RPMI8226 (cell line): ENCODE data around the gene ZNRF3.
"Not testable (repeated sequence)": the region's sequence is repeated elsewhere in the genome, so short reads cannot be mapped to it uniquely, and the experiment has no call there.

ENCODE experiments used
- DNase-seq: peaks from one replicate; pipeline ENCODE4 v3.0.0-alpha.2; 2015

Gene ZNRF3

DNA sequence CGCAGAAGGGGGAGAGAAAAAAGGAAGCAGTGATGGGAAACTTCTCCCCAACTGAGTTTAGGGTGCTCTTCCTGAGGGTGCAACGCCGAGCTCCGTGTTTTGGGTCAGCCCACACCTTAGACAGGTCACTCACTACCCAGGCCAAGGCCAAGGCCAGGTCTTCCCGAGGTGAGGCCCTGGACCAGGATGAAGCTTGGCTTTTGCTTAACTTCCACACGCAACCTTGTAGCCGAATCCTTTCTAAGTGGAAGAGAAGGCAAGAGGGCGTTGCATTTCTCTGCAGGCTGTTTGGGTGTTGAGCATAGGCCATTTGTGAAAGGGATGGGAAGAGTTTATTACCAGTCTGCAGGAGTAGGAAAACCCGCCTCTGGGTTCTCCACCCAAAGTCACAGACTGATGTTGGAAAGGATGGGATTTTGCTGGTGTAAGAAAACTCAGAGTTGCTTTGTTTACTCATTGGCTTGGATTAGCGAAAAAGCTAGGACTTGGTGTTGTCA is 191.0 kb downstream of the ZNRF3 start:
- DNase-seq: no peak

DNA sequence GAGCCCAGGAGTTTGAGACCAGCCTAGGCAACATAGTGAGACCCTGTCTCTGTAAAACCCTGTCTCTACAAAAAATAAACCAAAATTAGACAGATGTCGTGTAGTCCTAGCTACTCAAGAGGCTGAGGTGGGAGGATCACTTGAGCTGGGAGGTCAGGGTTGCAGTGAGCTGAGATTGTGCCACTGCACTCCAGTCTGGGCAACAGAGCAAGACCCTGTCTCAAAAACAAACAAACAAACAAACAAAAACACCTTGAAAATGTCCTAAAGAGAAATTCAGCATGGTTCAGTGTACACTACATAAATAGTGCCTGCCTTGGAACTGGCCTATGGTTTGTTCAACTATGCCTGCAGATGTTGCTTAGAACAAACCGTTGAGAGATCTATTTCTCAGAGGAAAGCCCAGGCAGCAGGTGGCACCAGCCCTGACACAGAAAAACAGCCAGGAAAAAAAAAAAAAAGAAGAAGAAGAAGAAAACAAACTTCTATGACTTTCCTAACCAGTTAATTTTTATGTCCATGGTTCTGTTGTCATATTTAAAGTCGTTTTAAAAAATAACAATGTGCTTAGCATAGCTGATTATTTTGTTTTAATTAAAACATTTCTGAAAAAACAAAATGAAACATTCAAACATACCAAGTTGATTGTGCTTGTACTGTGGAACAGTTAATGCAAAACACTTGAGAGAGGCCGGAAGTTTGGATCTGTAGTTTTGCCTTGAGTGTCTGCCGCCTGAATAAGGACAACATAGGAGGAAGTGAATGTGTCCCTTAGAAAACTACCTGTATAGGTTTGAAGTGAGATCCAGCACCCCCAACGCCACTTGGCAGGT is 194.9 kb downstream of the ZNRF3 start:
- no peak for DNase-seq

DNA sequence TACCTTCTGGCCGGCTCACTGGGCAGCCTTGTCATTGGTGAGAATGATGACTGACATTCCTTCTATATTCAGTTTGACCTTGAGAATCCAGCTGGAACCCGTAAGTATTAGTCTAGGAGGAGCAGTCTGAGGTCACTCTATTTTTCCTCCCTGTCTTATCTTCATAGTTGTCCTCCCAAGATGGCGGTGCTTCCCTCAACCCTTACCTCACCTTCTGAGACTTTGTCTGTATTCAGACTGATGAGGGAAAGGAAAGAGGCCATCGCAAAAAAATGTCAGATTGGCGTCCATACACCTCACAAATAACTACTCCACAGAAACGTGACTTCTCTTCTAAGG is 195.5 kb downstream of the ZNRF3 start:
- DNase-seq: no peak

DNA sequence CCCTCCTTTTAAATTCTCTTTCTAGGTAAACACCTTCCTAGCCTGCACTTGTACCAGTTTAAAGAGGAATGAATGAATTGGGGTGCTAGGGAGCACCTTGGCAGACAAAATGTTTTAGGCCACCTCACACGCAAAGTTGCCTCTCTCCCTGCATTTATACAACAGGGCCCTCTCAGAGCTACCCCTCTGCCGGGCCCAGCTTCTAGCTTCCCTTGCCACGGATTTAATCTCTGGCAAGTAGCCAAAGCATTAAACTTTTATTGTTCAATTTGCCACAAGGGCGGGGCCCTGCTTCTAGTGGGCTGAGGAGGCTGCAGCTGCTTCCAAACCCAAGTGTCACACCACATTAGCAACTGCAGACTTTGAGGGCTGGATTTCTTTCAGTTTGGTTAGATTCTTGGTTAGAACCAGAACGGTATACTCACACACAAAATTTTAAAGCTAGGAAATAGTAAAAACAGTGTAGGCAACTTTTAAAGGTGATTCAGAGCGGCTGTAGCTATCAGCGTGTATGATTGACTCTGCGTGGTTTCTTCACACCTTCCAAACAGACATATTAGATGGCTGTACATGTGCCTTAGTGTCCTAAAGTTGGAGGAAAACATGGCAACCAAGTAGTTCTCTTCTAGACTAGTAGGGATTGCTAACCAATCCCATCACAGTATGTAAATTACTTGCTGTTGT is 196.0 kb downstream of the ZNRF3 start:
- no peak for DNase-seq

DNA sequence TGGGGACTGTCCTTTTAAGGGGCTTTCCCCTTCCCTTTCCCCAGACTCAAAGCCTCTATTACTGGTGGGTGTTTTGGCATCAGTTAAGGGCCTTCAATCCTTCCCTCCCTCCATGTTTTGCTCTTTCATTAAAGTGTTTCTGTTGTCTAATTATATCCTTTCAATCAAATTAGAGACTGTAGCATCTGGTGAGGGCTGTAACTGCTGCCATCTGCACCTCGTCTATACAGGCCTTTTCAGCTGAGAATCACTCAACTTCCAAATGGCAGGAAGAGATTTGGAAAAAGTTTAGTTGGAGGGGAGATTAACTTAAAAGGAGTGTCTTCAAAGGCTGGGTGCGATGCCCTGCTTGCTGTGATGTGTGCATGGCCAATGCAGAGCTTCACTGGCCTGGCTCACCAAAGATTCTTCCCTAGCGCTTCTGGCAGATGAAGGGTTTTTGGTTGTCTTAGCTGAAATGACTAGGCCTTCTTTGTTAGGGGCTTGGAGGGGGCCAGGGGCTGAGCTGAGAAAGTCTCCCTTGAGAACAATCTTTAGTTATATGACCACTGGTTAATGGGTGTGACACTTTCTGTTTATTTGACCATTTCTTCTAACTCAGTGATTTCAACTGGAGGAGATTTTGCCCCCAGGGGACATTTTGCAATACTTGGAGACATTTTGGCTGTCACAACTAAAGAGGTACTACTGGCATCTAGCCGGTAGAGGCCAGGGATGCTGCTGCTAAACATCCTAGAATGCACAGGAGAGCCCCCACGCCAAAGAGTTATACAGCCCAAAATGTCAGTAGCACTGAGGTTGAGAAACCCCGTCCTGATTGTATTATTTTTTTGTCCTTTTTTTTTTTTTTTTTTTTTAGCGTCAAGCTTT is 197.0 kb downstream of the ZNRF3 start:
- no peak for DNase-seq

DNA sequence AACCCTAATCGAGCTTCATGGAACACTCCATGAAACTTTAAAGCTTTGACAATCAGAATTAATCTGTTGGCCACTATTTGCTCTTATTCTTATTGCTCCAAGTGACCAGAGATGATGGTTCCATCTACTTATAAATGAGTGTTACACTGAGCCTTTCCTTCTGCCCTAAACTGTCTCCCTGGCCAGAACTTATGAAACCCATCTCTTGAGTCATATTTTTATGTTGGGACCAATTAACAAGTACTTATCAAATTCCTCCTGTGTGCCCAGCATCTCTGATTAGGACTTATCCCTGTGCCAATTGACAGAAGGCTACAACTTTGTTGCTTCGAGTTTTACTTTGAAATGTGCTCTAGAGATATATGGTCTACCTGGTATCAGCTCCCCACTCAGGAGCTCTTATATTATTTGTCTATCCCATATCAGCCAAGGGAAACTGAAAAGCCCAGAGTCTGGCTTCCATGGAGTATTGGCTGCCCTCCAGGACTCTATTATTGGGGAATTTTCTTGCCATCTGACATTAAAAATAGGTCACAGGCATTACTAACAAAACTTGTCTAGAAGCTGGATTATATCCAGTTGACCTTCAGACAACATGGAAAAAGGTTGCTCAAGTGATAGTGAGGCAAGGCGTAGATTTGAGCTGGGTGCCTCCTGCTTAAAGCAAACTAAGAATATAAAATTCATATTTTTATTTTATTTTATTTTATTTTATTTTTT is 198.3 kb downstream of the ZNRF3 start:
- no peak for DNase-seq

DNA sequence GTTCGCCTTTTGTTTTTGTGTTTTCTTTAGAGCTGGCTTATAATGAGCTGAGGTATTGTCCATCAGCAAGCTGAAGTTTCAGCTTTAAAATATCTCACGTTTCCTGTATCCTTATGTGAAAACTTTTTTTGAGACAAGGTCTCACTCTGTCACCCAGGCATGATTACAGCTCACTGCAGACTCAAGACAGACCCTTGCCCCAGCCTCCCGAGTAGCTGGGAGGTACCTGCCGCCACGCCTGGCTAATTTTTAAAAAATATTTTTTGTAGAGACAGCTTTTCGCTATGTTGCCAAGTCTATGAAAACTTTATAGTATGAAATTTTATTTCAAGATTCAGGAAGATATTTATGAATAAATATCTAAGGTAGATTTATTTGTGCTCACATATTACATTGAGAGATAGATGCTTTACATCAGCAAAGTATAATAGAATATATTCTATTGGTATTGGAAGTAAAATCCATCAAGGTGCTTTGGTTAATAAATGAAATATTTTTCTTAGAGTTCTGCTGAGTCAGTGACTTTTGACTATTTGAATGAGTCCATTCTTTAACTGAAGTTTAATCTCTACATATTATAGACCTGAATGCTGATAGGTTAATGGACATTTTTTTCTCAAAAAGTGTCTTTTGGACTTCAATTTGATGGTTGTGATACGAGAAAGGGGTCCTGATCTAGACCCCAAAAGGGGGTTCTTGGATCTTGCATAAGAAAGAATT is 199.6 kb downstream of the ZNRF3 start:
- DNase-seq: no peak

DNA sequence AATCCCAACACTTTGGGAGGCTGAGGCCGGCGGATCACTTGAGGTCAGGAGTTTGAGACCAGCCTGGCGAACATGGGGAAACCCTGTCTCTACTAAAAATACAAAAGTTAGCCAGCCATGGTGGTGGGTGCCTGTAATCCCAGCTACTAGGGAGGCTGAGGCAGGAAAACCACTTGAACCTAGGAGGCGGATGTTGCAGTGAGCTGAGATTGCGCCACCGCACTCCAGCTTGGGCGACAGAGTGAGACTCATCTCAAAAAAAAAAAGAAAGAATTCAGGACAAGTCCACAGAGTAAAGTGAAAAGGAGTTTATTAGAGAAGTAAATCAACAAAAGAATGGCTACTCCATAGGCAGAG is 200.2 kb downstream of the ZNRF3 start:
- DNase-seq: not testable (repeated sequence)

DNA sequence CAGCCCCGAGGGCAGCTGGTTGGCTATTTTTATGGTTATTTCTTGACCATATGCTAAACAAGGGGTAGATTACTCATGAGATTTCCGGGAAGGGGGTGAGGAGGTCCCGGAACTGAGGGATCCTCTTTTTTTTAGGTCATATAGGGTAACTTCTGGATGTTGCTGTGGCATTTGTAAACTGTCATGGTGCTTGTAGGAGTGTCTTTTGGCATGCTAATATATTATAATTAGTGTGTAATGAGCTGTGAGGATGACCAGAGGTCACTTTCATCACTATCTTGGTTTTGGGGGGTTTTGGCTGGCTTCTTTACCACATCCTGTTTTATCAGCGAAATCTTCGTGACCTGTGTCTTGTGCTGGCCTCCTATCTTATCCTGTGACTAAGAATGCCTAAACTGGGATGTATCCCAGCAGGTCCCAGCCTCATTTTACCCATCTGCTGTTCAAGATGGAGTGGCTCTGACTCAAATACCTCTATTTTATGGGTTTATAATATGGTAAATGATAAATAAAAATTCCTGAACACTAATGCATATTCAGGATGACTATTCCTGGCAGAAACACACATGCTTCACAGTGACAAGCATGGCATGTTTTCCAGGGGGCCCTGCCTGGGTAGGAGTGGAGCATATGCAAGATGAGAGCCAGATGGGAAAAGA is 200.7 kb downstream of the ZNRF3 start:
- no peak for DNase-seq

DNA sequence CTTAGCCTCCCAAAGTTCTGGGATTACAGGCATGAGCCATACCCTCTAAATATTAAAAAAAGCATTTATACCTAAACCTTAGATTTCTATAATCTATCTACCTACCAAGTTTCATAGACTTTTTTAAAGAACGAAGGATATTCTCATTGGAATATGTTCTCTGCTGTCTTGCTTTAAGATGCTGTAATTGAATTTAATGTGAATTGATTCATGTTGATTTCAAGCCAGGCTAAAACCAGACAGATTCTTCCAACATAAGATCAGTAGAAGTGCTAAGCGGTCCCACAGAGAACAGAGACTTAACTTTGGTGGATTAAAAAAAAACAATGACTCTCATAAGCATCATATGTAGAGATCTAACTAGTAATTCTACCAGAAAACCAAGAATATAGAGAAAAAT is 203.6 kb downstream of the ZNRF3 start:
- DNase-seq: no peak

DNA sequence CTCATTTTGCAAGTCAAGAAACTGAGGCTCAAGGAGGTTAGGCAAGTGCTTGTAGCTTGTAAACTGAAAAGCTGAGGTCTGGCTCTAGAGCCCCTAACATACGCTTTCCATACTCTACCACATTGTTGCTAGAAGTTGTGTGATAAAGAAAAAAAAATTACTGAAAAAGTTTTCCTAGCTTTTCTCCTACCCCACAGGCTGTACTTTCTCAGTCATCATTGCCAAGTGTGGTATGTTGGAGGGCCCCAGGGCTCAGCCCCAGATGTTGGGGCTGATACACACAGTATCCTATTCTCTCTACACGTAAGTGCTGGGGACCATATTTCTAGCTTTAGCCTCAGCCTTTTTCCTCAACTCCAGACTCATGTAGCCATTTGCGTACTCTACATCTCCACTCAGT is 205.4 kb downstream of the ZNRF3 start:
- no peak for DNase-seq

DNA sequence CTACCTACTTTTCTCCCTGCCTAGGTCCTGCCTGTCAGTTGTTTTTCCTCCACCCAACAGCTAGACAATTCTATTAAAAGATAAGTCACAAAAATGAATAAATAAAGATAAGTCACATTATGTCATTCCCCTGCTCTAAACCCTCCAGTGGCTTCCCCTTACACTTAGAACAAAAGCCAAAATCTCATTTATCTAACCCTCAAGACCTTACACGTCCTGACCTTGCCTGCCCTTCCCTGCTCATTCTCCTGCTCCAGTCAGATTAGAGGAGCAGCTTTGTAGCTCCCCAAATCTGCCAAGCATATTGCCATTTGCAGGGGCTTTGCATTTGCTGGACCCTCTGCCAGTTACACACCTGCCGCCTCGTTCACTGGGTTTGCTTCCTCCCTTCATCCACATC is 206.1 kb downstream of the ZNRF3 start:
- DNase-seq: no peak

DNA sequence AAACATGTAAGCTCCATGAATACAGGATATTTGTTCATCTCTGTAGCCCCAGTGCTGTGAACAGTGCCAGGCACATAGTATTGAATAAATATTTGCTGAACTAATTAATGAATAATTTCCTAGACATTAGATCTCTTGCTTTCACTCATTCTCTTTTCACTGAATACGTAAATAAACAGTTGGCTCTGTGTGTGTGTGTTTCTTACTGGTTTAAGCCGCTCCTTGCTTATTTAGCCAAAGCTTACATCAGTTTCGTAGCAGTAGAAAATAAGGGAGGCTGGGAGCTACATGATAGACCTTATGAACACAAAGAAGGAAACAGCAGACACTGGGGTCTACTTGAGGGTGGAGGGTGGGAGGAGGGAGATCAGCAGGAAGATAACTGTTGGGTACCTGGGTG is 206.7 kb downstream of the ZNRF3 start:
- no peak for DNase-seq

DNA sequence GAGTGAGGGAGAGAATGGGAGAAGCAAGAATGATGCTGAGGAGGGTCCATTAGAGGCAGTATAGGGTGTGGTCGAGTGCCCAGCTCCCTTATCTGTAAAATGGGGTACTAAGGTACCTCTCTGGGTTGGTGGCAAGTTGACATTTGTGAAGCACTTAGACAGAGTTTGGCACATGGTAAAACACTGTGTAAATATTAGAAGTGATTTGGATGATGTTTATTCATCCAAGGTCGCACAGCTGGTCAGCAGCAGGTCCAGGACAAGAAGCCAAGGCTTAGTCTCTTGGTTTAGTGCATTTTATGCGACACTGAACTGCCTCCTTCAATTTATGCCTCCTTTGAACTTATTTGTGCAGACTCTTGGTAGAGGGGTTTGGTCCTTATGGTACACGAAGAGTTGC is 208.9 kb downstream of the ZNRF3 start:
- DNase-seq: no peak

DNA sequence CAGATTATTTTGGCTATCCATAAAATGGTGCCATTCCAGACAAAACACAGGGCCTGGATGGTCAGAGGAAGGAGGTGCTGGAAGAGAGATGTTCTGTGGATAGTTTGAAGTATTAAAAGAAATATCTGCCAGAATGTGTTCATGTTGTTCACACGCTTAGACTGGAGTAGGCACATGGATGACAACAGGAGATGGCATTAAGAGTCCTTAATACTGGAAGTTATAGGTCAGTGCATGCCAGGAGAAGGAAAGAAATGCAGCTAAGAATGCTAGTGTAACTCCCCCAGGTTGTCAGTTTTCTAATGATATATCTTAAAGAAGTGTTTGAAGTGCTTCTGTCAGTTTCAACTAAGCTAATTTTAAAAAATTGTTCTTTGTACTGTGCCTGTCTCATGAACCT is 209.7 kb downstream of the ZNRF3 start:
- no peak for DNase-seq

DNA sequence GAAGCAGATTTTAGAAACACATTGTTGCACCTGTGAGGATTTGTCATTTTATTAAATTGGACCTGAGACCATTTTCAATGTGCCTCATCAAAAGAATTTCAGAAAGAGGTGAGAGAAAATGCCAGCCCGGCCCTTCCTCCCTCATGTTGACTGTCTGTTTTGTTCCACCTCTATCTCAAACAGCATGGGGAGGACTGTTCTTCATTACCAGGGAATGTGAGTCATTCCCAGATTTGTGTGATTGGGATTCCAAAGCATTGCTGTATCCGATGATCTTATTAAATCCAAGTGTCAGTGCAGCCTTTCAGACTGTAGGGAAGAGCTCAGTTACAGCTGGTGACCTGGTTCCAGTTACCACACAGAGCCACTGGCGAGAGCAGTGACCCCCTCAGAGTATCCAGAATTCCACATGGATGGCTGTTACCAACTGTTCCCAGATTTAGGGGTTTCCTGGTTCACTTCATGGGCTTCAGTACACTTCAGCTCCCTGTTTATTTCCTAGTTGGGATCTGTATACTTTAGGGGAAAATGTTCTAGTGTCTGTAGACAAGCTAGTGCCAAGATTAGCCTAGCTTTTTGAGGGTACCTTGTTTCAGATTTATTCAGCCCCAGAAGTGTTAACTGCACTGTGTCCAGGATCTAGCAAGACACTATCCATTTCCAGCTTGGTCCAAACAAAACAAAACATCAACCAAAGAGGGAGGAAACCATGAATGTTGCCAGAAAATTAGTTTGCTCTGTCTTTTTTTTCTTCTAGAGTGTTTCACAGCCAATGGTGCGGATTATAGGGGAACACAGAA is 210.3 kb downstream of the ZNRF3 start:
- DNase-seq: no peak

DNA sequence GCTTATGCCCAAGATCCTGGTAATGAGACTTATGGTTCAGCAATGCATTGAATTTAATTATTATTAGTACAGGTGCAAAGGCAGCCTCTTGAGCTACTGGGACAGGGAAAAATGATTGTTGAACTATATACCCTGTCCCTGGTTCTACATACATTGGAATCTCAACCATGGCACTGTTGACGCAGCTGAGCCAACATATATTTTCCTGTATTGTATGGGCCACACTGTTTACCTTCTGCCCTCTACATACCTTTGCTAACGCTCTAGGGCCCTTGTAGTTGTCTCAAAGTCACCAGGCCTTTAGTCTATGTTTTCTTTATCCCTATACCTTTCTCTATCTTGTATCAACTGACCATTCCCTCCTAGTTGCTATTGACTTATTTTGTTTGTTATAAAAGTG is 212.1 kb downstream of the ZNRF3 start:
- no peak for DNase-seq

DNA sequence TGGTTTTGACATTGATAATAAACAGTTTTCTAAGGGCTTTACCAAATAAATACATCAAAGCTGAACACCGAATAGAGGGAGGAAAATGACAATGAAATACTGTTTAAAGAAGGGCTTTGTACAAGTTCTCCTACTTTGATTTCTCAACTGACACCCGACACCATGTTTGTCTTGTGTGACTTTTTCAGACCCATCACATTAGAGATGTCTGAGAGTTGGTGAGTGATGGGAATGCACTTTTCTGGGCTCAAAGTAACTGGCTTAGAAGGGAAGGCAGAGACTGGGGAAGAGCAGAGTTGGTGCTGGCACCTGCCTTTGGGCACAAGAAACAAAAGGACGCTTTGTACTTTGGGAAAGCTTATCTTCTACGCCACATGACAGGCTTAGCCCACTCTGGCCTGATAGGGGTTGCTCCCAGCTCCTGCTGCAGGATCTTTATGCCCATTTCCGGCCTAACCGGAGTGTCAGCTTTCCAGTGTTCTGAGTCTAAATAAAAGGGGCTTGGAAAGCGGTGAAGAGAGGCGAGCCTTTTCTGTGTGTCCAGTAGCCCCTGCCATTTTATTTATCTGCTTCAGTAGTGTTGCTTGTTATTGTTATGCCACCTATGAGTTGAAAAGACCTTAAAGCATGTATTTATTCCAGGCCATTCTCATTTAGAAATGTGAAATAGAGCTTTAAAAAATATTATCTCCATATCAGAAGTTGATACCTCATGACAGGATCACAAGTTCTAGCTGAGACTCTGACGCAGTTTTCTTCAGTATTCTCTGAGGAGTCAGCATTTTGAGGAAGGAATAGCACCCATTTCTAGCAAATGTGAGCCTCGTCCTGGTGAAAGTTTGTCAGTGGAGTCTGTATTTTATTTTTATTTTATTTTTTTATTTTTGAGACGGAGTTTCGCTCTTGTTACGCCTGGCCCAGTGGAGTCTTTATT is 213.6 kb downstream of the ZNRF3 start:
- DNase-seq: no peak

DNA sequence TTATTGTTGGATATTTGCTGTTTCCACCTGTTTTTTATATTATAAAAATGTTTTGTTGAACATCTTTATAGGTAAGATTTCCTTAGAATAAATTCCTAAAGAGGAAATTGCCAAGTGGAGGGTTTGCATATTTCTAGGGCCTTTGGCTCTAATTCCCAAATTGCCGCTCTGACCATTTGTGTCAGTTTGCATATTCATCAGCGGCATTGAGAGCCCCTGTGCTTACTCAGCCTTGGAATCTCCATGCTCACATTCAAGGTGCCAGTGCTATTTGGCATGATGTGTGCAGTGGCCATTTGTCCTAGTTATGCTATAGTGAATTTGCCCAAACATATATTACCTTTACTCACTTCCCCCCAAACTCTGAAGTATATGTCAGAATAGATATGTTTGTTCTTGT is 214.9 kb downstream of the ZNRF3 start:
- DNase-seq: no peak

DNA sequence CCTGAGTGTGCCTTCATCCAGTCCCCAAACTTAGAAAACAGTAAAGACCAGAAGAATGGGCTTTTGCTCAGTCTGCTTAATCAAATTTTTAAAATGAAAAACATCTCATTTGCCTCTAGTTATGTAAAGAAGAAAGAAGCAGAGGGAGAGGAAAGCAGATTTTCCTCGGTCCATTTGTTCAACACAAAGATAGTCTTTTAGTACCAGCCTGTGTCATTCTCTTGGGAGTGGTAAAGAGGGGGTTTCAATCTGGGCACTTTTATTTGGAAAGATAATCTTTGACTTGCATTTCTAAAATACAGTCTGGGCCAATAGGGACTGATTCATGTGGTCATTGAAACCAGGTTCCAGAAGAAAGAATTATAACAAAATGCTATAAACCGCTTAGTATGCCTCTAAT is 218.9 kb downstream of the ZNRF3 start:
- no peak for DNase-seq
